SK-N-MC (cell line): ENCODE data around the gene FSCN2.

Experiments used
- DNase-seq: peaks from one replicate; pipeline ENCODE4 v3.0.0-alpha.2; 2011; ENCODE audit warnings: low read depth, low spot score
- H3K27ac ChIP-seq: fragments of 200-600 bp; sonication (generic); 2 replicates; pipeline ENCODE4 v1.5.1; 2016; ENCODE audit warnings: mixed run types
- H3K36me3 ChIP-seq: fragments of 200-600 bp; sonication (generic); 2 replicates; pipeline ENCODE4 v1.6.1; 2017; ENCODE audit warnings: antibody characterized with exemption, low read length, mixed read lengths; ENCODE audit not compliant: insufficient read depth
- H3K4me3 ChIP-seq: fragments of 200-600 bp; sonication (generic); 2 replicates; pipeline ENCODE4 v1.5.1; 2016
- H3K9ac ChIP-seq: fragments of 200-600 bp; sonication (generic); 2 replicates; pipeline ENCODE4 v1.8.0; 2017; ENCODE audit warnings: mixed run types, mixed read lengths; ENCODE audit not compliant: insufficient read length
- H3K9me3 ChIP-seq: fragments of 200-600 bp; sonication (generic); 2 replicates; pipeline ENCODE4 v1.6.1; 2017; ENCODE audit warnings: low read depth, mild to moderate bottlenecking, antibody characterized with exemption, low read length, moderate library complexity, mixed read lengths
- EZH2 ChIP-seq: fragments of 200-600 bp; sonication (generic); IDR thresholded peaks from one replicate; pipeline ENCODE4 v1.6.1; 2017; ENCODE audit warnings: antibody characterized with exemption
- FOXP2 ChIP-seq: optimal IDR thresholded peaks from 2 replicates; pipeline ENCODE3; 2011; ENCODE audit warnings: mild to moderate bottlenecking, moderate library complexity; ENCODE audit not compliant: insufficient read depth; ENCODE audit errors: extremely low read length, control extremely low read depth
- POLR2AphosphoS5 ChIP-seq: IDR thresholded peaks from 2 replicates; pipeline ENCODE4 v1.6.1; 2012; ENCODE audit warnings: mild to moderate bottlenecking, low read depth, low read length, borderline replicate concordance

FSCN2 gene

DNA sequence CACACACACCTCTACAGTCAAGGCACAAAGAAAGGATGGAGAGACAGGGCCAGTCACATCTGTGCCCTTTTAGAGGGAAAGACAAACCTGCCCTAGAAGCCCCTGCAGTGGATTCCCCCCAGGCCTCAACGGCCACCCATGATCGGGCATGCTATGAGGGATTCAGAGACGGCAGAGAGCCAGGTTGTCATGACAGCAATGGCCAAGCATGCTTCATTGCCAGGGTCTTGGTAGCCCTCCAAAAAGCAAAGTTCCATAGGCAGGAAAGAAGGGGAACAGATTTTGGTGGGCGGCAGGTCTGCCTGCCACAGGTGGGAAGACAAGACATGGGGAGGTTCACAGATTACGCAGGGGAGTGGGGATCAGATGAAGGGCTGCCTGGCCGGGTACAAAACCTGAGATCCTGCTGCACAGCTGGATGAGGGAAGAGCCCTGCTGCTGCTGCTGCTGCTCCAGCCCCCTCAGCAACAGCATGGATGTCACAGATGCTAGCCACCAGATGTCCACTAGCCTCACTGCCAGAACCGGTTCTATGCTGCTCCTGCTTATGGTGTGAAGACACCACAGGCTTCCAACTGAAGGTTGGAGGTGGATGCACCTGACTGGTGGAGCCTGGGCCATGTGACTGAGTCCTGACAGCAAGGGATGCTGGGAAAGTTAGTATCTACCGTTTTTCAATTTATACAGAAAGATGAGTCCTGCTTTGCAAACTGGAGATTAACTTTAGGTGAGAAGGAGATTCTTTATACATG, 33.4 kb upstream of the FSCN2 start:
- no peak overlapping the region for H3K9ac ChIP-seq
- H3K4me3 ChIP-seq, result no peak overlapping the region
- no peaks in the 10 kb centered on the region for H3K36me3 ChIP-seq
- DNase-seq, result no peak
- no peak overlapping the region for H3K27ac ChIP-seq
- H3K9me3 ChIP-seq, result no peaks in the 10 kb centered on the region
- TF ChIP-seq FOXP2 (no peak), POLR2AphosphoS5 (no peak), EZH2 (no peak)

GRCh38 chr17:81498953-81499600, 29.1 kb upstream of the FSCN2 start:
- Histone ChIP-seq H3K9ac (no peak overlapping the region), H3K27ac (no peak overlapping the region), H3K36me3 (no peaks in the 10 kb centered on the region), H3K9me3 (no peaks in the 10 kb centered on the region), H3K4me3 (no peak overlapping the region)
- TF ChIP-seq EZH2, result no peak
- TF ChIP-seq POLR2AphosphoS5, result no peak
- no peak for TF ChIP-seq FOXP2
- no peak for DNase-seq

GRCh38 chr17:81499601-81499970, 28.6 kb upstream of the FSCN2 start:
- TF ChIP-seq FOXP2 (no peak), EZH2 (no peak), POLR2AphosphoS5 (no peak)
- Histone ChIP-seq H3K27ac (peak overlapping the region; percentile 13; the same call in 1 of the 2 replicates), H3K9me3 (no peaks in the 10 kb centered on the region), H3K36me3 (no peaks in the 10 kb centered on the region), H3K9ac (no peak overlapping the region), H3K4me3 (no peak overlapping the region)
- no peak for DNase-seq

GRCh38 chr17:81500047-81500446, 28.1 kb upstream of the FSCN2 start:
- Histone ChIP-seq H3K4me3 (no peak overlapping the region), H3K36me3 (no peaks in the 10 kb centered on the region), H3K9ac (no peak overlapping the region), H3K9me3 (no peaks in the 10 kb centered on the region), H3K27ac (peak overlapping the region; percentile 13; the same call in 1 of the 2 replicates)
- no peak for TF ChIP-seq FOXP2
- no peak for TF ChIP-seq POLR2AphosphoS5
- no peak for TF ChIP-seq EZH2
- no peak for DNase-seq

DNA sequence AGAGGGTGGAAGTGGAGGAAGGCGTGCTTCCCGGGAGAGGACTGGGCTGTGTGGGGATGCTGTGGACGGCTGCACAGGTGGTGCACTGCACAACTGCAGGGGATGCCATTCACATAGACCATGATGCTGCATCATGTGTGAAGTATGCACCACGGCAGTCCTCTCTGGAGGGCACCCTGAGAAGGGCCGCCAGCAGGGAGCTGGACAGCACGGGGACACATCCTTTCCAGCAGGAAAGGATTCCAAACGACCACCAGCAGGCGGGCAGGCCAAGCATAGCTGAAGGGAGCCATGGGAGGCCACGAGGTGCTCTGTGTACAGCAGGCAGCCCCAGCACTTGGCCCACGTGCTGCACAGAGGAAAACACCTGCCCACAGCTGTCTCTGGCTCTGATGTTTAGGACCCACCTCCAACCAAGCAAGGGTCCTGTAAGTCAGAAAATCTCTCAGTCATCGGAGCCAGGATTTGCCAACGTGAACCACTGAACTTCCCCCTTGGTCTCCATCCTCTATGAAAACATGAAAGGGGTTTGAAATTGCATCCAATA, 25.6 kb upstream of the FSCN2 start:
- Histone ChIP-seq H3K4me3 (no peak overlapping the region), H3K9ac (no peak overlapping the region), H3K27ac (no peak overlapping the region), H3K9me3 (no peaks in the 10 kb centered on the region), H3K36me3 (no peaks in the 10 kb centered on the region)
- TF ChIP-seq FOXP2 (no peak), EZH2 (no peak)
- DNase-seq, result no peak

- no peaks in the 10 kb centered on the region for H3K9me3 ChIP-seq
- no peak overlapping the region for H3K9ac ChIP-seq
- peaks cover 1% of the 10 kb centered on the region; the same call in 1 of the 2 replicates for H3K36me3 ChIP-seq
- H3K4me3 ChIP-seq, result no peak overlapping the region
- TF ChIP-seq POLR2AphosphoS5, result no peak
- TF ChIP-seq FOXP2, result no peak
- no peak for TF ChIP-seq EZH2
- DNase-seq, result no peak
- no peak overlapping the region for H3K27ac ChIP-seq
These were observed 24.6 kb upstream of the FSCN2 start for GRCh38 chr17:81503619-81504018.

- H3K27ac ChIP-seq, result no peak overlapping the region; the same call in 1 of the 2 replicates
- no peak overlapping the region for H3K9ac ChIP-seq
- no peaks in the 10 kb centered on the region for H3K9me3 ChIP-seq
- H3K4me3 ChIP-seq, result peak overlapping the region; percentile 92; the same call in 1 of the 2 replicates
- no peak for TF ChIP-seq EZH2
- TF ChIP-seq FOXP2, result no peak
- TF ChIP-seq POLR2AphosphoS5, result peak; percentile 47
- no peak for DNase-seq
- peaks cover 37% of the 10 kb centered on the region for H3K36me3 ChIP-seq
These were observed 19.5 kb upstream of the FSCN2 start for GRCh38 chr17:81508639-81509206.
